Caki2 (cell line): ENCODE data around the gene PCED1A. TPM values are rescaled to one million over a fixed set of nuclear protein-coding genes. Genes with fewer than 3 reads are reported as not detected.

Source experiments
- DNase-seq: peaks from one replicate; pipeline ENCODE4 v3.0.0-alpha.2; 2015; ENCODE audit warnings: low read depth
- in situ Hi-C: cut with HindIII; loops from 2 replicates; pipeline ENCODE4 v1.10.0; 2016; ENCODE audit warnings: low sequenced_read_pairs, low pct_unique_long_range_greater_than_20kb, mixed read lengths
- total RNA-seq: library from RNA; depleted of rRNA; stranded (reverse); fragments of >200 nt; shearing (Covaris generic); gene quantifications from 2 replicates; pipeline ENCODE4 v1.2.3, GENCODE V29; 2014; ENCODE audit warnings: low replicate concordance; rRNA removed

The PCED1A gene, protein sequence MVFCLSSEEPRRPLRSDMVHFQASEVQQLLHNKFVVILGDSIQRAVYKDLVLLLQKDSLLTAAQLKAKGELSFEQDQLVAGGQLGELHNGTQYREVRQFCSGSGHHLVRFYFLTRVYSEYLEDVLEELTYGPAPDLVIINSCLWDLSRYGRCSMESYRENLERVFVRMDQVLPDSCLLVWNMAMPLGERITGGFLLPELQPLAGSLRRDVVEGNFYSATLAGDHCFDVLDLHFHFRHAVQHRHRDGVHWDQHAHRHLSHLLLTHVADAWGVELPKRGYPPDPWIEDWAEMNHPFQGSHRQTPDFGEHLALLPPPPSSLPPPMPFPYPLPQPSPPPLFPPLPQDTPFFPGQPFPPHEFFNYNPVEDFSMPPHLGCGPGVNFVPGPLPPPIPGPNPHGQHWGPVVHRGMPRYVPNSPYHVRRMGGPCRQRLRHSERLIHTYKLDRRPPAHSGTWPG
- total RNA-seq: 31.8 and 37.3 TPM in 2 replicates

DNA sequence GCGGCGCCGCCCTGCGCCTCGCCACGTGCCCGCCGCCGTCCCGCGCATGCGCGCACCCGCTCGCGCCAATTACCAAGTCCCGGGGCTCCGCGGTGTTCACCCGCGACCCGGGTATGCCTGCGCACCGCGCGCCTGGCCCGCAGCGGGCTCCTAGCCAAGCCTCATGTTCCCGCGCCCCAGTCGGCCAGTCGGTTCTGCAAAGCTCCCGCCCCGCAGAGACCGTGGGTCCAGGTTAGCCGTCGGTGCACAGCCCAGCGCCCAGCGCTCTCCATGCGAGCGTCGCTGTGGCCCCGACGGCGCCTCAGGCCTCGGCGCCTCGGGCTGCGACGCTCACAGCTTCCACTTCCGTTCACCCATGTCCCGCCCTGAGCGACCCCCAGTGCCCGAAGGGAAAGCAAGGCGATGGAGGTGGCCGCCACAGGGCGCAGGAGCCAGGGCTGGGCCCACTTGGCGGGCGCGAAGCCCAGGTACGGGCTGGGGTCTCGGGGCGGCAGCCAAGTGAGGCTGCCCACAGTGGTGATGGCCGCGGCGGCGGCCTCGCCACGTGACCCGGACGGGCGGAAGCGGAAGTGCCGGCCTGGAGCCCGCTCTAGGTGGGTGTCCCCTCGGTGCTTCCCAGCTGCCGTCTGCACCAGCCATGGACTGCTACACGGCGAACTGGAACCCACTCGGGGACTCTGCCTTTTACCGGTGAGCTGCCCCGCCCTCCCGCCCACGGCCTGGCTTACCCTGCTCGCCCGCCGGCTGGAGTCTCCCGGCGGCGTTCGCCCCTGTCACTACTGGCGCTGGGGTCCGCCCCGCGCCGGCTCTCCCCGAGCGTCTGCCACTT lies at the start of gene PCED1A, which contains the start of gene VPS16:
Gene PCED1A (minus strand): TSS at position 518 of the 829 bp plus-strand sequence. CDS start 743 bp downstream, outside the sequence.
Gene VPS16 (plus strand): TSS at position 608 of the 829 bp plus-strand sequence. CDS start 30 bp downstream, at position 638.
- in situ Hi-C loops: no loop called here
- peak; percentile 74 for DNase-seq

DNA sequence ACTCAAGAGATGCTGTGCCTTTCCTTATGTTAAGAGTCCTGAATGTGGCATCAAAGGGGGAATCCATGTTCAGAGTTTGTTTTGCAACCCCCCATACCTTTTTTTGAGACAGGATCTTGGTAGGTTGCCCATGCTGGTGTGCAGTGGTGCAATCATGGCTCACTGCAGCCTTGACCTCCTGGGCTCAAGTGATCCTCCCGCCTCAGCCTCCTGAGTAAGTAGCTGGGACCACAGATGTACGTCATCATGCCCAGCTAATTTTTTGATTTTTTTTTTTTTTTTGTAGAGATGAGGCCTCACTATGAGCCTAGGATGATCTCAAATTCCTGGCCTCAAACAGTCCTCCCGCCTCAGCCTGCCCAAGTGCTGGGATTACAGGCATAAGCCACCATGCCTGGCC lies 49.3 kb upstream of the PCED1A start:
- no peak for DNase-seq
- in situ Hi-C loops: no loop called here

DNA sequence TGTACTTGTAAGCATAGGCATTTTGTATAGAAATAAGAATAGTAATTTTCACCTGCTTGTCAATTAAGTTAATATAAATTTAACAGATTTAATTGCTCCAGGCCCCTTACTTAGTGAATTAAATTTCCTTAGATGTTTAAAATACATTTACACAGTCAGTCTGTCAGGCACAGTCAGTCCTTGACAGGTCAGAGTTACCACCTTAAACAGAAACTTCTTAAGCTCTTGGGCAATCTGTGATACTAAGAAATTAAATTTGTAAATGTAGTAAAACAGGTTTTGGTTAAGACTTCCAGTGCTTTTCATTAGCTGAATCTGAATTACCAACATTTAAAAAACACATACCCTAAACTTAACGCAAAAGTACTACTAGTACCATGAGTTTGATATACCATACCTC lies 48.8 kb upstream of the PCED1A start:
- DNase-seq: no peak
- in situ Hi-C loops: no loop called here

DNA sequence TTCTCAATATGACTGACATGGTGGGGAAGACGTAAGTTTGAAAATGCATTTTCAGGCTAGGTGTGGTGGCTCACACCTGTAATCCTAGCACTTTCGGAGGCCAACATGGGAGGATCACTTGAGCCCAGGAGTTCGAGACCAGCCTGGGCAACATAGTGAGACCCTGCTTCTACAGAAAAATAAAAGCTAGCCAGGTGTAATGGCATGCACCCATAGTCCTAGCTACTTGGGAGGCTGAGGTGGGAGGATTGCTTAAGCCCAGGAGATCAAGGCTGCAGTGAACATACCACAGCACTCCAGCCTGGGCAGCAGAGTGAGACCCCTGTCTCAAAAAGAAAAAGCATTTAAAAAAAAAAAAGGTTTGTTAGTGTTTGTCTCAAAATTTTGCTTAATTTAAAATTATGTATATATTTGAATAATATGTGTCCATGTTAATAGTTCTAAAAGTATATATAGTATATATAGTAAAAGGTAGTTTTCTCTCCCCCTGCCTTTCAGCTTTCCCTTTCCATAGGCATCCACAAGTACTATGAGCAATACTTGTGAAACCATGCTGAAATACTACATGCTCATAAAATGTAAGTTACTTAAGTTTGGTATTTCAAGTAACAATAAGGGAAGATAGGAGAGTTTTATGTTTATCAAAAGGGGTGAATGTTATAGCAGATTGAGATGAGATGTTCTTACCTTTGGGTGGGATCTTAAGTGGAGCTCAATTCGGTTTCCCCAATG lies 47.9 kb upstream of the PCED1A start:
- no peak for DNase-seq
- in situ Hi-C loops: no loop called here

DNA sequence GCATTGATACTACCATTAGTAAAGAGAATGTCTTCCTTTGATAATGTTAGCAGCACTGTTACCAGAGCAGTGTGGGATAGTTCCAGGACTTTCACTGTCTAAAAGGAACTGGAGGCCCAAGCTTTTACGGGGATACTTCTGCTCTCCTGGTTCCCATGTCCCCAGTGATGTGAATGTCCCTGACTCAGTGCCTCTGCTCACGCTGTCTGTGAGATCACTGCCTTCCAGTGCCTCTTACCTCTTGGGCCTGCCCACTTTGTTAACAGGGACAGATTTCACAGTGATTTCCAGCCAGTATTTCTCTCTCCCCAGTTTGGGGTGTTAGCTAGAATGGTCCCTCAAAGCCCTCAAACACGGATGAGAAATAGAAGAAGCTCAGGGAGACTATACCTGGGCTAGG lies 47.3 kb upstream of the PCED1A start:
- DNase-seq: no peak

DNA sequence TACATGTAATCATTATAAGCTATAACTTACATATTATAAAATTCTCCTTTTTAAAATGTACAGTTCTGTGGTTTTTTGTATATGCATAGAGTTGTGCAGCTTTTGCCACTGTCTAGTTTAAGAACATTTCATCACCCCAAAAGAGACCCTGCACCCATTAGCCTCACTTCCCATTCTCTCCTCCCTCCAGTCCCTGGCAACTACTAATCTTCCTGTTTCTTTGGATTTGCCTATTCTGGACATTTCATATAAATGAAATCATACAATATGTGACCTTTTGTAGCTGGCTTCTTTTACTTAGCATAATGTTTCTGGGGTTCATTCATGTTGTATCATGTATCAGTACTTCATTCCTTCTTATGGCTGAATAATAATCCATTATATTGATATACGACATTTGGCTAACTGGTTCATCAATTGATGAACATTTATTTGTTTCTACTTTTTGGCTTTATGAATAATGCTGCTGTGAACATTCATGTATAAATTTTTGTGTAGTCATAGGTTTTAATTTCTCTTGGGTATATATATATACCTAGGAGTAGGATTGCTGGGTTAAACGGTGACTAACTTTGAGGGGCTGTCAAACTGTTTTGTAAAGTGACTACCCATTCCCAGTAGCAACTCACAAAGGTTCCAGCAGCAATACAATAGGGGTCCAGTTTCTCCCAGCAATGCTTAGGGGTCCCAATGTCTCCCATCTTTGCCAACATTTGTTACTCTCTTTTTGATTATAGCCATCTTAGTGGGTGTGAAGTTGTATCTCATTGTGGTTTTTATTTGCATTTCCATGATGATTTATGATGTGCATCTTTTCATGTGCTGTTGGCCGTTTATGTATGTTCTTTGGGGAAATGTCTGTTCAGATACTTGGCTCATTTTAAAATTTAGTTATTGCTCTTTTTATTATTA lies 43.5 kb upstream of the PCED1A start:
- DNase-seq: no peak
- in situ Hi-C loops: no loop called here

More for the DNA sequence above, 47.3 kb upstream of the PCED1A start:
- in situ Hi-C loops: no loop called here

DNA sequence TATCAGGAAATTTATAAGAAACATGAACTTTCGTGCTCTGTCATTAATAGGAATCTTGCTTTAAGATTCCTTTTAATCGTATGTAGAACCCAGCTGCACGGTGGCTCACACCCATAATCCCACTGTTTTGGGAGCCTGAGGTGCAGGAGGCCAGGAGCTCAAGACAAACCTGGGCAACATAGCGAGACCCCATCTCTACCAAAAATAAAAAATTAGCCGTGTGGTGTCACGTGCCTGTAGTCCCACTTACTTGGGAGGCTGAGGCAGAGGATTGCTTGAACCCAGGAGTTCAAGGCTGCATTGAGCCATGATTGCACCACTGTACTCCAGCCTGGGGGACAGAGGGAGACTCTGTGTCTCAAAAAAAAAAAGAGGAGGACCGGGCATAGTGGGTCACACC lies 40.2 kb upstream of the PCED1A start:
- DNase-seq: no peak
- in situ Hi-C loops: no loop called here

DNA sequence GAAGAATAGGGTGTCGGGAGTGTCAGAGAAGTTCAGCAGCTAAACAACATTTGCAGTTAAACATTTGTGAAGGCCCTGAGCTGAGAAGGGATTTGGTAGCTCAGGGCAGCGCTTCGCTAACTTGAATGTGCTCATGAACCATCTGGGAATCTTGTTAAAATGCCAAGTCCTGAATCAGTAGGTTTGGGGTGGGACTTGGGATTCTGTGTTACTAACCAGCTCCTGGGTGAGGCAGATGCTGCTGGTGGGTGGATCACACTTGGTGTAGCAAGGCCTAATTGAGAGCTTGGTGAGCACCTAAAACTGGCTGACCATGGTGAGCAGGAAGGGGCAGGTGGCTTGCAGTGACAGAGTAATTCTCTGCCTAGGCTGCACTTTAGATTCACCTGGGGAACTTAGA lies 38.7 kb upstream of the PCED1A start:
- in situ Hi-C loops: no loop called here
- no peak for DNase-seq

DNA sequence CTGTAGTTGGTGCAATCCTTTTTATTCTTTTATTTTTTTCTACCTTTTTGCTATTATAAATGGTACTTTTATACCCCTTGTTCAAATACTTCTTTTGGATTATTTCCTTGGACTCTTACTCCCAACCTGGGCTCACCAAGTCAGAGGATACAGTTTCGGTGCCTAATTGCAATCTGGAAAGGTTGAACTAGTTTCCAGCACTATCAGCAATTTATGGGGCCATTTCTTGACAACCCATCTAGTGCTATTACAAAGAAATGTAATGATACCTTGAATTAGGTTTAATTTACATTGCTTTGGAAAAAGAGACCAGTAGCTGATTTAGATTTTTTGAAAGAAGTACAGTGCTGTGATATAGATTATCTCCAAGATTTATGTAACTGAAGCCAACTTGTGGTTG lies 38.1 kb upstream of the PCED1A start:
- in situ Hi-C loops: no loop called here
- DNase-seq: no peak

DNA sequence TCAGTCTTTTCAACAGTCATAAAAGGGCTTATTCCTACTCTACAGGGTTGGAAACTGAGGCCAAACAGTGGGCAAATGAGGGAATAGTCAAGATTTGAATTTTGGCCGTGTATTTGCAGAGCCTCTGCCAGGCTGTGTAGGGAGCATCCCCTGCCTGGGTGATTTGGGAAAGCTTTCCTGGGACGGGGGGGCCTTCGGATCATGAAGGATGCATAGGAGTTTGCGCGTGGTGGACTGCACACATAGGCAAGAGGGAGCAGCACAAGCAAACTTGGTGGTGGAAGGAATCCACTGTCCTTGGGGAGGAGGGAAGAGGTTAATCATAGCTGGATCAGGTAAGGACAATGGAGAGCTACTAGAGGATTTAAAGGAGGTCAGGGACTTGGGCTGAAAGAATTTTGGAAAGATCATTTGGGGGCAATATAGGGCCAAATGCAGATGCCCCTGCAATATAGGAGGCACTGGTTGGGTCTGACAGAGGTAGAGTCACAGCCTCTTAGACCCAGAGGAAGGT lies 35.3 kb upstream of the PCED1A start:
- in situ Hi-C loops: no loop called here

DNA sequence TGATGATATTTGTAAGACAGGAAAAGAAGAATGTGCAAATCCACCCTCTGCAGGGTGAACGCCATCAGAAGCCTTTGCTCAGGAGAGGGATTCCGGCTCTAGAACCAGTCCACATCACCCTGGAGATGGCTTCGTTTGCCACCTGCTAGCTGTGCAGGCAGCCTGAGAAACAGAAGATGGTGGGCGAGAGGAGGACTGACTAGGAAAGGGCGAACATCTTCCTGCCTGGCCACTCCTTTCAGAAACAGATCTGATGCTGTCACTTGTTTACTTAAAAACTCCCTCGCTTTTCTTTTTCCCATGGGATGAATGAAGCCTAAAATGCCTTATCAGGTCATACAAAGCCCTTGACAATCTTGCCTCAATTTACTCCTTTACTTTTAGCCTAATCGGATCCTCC lies 34.0 kb upstream of the PCED1A start:
- in situ Hi-C loops: no loop called here
- no peak for DNase-seq

More for the DNA sequence above, 35.3 kb upstream of the PCED1A start:
- DNase-seq: no peak

DNA sequence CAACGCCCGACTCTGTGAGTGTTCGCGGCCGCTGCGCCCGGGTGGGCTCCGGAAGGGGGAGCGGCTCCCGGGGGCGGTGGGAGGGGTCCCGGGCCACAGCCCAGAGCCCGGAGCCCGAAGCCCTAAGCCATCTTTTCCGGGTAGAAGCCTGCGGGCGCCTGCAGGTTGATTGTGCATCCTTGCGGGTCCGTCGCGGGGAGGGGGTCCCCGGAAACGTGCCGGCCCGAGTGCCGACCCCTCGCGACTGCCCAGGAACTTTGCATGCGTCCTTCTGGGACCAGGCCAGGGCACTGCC lies 33.2 kb upstream of the PCED1A start:
- peak; percentile 13 for DNase-seq
- in situ Hi-C loops: no loop called here

DNA sequence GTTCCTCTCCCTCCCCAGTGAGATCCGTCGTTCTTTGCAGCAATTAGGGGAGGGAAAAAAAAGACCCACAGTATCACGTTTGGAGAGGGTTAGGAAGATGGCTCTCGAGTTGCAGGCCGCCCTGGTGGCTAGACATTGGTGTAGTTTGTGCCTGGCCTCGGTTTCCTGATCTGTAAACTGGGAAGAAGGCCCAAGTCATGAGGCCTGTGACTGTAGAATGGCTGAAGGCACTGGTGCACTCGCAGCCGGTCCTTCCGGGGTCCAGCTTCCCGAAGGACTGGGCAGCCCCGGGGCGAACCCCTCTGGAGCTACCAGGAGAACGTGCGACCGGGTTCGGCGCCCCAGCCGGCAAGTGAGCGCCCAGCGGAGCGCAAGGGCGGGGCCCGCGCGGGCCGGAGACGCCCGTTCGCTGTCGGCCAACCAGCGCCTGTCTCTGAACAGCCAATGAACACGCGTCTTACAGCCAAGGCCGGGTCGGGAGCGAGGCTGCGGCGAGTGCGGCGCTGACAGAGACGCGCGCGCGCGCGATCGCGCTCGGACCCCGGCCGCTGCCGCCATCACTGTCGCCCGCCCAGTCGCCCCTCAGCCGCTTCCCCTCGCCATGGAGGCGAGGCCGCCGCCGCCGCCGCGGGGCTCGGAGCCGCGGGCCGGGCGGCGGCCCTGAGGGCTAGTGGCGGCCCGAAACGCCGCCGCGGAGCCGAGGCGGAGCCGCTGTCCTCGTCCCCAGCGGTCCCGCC lies 32.7 kb upstream of the PCED1A start, which contains the start of gene PTPRA:
Gene PTPRA (plus strand): TSS at position 472 of the 737 bp plus-strand sequence. CDS start 90,797 bp downstream, outside the sequence.
- in situ Hi-C loops: no loop called here
- DNase-seq: peak; percentile 80

DNA sequence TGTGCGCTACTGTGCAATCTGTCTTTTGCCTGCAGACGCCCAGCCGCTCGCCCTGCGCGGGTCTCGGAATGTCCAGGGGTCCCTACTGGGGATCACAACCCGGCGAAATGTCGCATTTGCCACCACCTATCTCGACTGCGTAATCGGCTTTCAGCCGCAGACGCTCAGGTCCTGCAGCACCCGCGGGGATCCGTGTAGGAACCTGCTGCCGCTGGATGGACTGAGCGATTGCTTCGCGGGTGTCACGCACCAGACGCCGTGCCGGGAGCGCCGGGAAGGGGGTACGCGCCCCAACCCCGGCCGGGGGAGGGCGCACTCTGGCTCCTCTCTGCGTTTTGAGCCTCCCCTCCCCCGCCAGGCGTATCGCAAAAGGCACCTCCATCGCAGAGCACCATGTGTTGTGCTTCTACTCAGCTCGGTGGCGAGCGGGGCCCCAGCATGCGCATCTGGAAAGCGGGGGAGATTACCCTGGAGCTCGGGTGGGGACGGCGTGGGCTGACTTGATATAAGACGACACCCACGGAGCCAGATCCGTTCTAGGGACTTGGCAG lies 32.1 kb upstream of the PCED1A start:
- in situ Hi-C loops: no loop called here
- peak; percentile 40 for DNase-seq

DNA sequence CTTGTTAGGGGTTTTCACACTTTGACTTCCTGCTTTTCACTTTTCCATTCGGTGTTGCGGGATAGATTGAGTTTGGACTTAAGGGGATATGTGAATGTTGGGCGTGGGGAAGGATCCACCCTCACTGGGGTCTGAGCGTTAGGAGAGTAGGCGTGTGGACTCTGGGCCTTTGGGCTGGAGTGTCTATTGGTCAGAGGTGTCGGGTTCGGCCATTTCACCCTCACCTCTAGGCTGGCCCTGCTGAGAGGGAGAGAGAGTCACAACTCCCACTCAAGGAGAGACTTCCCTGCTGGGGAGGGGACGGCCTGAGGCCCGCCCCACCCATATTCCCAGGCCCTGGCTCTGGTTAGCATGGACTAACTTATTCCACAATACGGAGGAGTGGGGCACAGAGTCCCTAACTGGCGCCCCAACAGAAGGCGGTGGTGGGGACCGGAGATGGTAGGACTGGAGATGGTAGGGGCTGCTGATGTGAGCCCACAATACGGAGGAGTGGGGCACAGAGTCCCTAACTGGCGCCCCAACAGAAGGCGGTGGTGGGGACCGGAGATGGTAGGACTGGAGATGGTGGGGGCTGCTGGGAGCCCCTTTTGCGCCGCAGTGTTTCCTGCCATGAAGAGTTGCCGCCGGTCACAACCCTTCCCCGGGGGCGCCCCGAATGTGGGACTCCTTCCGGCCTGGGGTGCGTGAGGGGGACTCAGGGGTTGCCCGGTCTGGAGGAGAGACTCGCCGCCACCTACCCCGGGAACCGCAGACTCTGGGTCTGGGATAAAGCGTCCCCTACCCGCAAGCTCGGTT lies 31.4 kb upstream of the PCED1A start:
- in situ Hi-C loops: no loop called here
- DNase-seq: no peak

DNA sequence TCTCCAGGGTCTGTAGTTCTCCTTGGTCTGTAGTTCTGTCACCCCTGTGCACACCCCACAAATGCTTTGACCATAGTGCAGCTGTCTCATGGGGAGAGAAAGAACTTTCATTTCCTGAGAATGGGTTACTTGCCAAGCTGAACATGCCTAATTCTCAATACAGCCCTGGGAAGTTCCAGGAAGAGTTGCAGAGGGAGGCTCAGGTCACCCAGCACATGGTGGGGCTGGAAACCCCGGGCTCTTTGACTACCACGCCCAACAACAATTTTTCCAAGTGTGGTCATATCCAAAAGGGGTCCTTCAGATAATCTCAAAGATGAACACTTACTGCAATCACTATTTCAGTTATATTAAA lies 30.6 kb upstream of the PCED1A start:
- no peak for DNase-seq

More for the DNA sequence above, 30.6 kb upstream of the PCED1A start:
- in situ Hi-C loops: no loop called here
